GM18951 (cell line): Measurements from ENCODE around the gene GRIA2.

Experiments
- POLR2A ChIP-seq: IDR thresholded peaks from 4 replicates; pipeline ENCODE4 v1.6.1; 2011; ENCODE audit warnings: mild to moderate bottlenecking; ENCODE audit not compliant: insufficient read length, insufficient read depth; ENCODE audit errors: extremely low read depth
- in situ Hi-C: fragments of 300-500 bp; cut with MboI; formaldehyde crosslinking; loops from one replicate; pipeline ENCODE4 v1.12.0; 2022; ENCODE audit warnings: low sequenced_read_pairs, mixed read lengths, inconsistent platforms; ENCODE audit not compliant: unreplicated experiment

GRIA2 gene

DNA sequence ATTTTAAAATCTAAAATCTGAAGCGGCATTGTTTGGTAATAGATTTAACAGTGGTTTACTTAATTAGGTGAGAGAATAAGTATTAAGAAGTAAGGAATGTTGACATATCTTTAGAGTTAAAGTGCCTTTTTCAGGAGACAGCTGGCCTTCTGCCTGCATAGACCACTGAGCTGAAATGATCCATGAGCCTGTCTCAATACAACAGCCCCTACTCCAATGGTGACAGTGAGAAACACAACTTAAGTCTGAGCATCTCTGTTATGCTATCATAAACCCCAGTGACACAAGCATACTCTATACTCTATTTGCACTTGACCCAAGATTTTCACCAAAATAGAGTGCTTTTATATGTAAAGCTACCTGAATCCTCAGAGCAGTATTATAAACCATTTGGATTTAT lies 137.9 kb downstream of the GRIA2 start:
- TF ChIP-seq POLR2A = no peak
- in situ Hi-C loops = no loop called here

- in situ Hi-C loops = no loop called here
- TF ChIP-seq POLR2A = no peak
These were observed 138.3 kb downstream of the GRIA2 start for GRCh38 chr4:157358851-157359250.

- TF ChIP-seq POLR2A = no peak
- in situ Hi-C loops = no loop called here
These were observed 142.8 kb downstream of the GRIA2 start for GRCh38 chr4:157363360-157363759.

- in situ Hi-C loops = no loop called here
- no peak for TF ChIP-seq POLR2A
These were observed 151.6 kb downstream of the GRIA2 start for GRCh38 chr4:157372154-157372553.

GRCh38 chr4:157372567-157372966 lies 152.0 kb downstream of the GRIA2 start:
- in situ Hi-C loops = no loop called here
- no peak for TF ChIP-seq POLR2A

- in situ Hi-C loops = no loop called here
- no peak for TF ChIP-seq POLR2A
These were observed 169.2 kb downstream of the GRIA2 start for GRCh38 chr4:157389741-157390140.

DNA sequence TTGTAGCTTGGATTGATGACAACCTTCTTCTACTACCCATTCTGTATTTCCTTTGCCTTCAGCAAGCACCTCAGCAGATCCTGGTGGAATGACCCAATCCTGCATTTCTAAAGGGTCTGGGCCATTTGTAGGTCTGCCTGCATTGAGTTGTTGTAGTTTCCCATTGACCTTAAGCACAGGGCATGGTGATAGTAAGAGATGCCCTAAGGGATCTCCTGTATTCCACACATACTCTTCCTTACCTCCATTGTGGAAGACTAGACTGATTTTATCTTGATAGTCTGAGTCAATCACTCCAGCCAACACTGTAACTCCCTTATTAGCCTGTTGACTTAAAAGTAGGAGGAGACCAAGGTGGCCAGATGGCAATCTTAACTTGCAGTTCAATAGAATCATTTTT lies 184.5 kb downstream of the GRIA2 start:
- TF ChIP-seq POLR2A = no peak
- in situ Hi-C loops = no loop called here
